ENCODE measurements around the gene EZH1. TPM values are rescaled to one million over a fixed set of nuclear protein-coding genes. Genes with fewer than 3 reads are reported as not detected.

EZH1 gene
- polyA plus RNA-seq, 1 donor from 2014 or later, result 52.5 TPM

DNA sequence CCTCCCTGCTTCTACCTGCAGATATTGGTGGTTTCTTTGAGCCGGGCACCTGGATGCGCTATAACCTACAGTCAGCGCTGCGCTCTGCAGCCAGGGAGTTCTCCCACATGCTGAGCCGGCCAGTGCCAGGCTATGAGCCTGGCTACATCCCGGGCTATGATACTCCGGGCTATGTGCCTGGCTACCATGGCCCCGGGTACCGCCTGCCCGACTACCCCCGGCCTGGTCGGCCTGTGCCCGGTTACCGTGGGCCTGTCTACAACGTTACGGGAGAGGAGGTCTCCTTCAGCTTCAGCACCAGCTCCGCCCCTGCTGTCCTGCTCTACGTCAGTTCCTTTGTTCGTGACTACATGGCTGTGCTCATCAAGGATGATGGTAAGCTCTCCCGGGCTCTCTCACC, 49.3 kb downstream of the EZH1 start:
- Histone ChIP-seq H3K27me3 (ENCODE audit: insufficient read depth, low read depth, low read length) (no peaks in the 10 kb centered on the region), H3K9me3 (ENCODE audit: low read length) (no peaks in the 10 kb centered on the region), H3K79me2 (replicated peaks; ENCODE audit: insufficient read depth, low read length) (no peaks in the 10 kb centered on the region), H3K4me2 (ENCODE audit: low read length) (no peak overlapping the region), H3K9me2 (ENCODE audit: insufficient read depth, low read length) (no peaks in the 10 kb centered on the region), H2AFZ (ENCODE audit: low read depth, low read length) (no peak overlapping the region), H3K27ac (ENCODE audit: low read length) (no peak overlapping the region), H3K36me3 (ENCODE audit: insufficient read depth, low read length) (no peaks in the 10 kb centered on the region), H4K20me1 (ENCODE audit: insufficient read depth) (no peaks in the 10 kb centered on the region), H3F3A (ENCODE audit: insufficient read depth, low read length, poor library complexity, severe bottlenecking) (no peaks in the 10 kb centered on the region), H3K4me3 (ENCODE audit: low read length) (no peak overlapping the region), H3K9ac (ENCODE audit: low read length) (no peak overlapping the region)
- no peak for TF ChIP-seq TAF1 (IDR thresholded peaks at IDR 0.05; ENCODE audit: low read depth)
- TF ChIP-seq SMC3 (conservative IDR thresholded peaks at IDR 0.05; ENCODE audit: poor library complexity), result no peak
- TF ChIP-seq MXI1 (conservative IDR thresholded peaks at IDR 0.05; ENCODE audit: poor library complexity, severe bottlenecking), result no peak
- TF ChIP-seq EP300 (conservative IDR thresholded peaks at IDR 0.05; ENCODE audit: poor library complexity, severe bottlenecking), result no peak
- TF ChIP-seq RAD21 (conservative IDR thresholded peaks at IDR 0.05), result no peak
- TF ChIP-seq, protein P1, sequence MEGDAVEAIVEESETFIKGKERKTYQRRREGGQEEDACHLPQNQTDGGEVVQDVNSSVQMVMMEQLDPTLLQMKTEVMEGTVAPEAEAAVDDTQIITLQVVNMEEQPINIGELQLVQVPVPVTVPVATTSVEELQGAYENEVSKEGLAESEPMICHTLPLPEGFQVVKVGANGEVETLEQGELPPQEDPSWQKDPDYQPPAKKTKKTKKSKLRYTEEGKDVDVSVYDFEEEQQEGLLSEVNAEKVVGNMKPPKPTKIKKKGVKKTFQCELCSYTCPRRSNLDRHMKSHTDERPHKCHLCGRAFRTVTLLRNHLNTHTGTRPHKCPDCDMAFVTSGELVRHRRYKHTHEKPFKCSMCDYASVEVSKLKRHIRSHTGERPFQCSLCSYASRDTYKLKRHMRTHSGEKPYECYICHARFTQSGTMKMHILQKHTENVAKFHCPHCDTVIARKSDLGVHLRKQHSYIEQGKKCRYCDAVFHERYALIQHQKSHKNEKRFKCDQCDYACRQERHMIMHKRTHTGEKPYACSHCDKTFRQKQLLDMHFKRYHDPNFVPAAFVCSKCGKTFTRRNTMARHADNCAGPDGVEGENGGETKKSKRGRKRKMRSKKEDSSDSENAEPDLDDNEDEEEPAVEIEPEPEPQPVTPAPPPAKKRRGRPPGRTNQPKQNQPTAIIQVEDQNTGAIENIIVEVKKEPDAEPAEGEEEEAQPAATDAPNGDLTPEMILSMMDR (IDR thresholded peaks at IDR 0.05; ENCODE audit: poor library complexity, severe bottlenecking), result no peak
- no peak for TF ChIP-seq POLR2AphosphoS5 (IDR thresholded peaks at IDR 0.05)

DNA sequence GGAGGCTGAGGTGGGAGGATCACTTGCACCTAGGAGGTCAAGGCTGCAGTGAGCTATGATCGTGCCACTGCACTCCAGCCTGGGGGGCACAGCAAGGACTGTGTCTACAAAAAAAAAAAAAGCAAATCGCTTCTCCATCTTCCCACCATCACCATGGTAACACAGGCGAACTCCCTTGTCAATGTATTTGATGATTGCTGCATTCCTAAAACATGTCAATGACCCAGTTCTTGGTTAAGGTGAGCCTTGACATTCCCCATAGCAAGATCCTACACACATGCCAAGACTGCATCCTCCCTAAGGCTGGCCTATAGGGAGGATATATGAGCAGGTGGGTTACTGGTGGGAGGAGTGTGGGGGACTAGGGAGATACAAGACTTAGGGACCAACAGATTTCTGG, 50.3 kb downstream of the EZH1 start:
- no peaks in the 10 kb centered on the region for H4K20me1 ChIP-seq (ENCODE audit: insufficient read depth)
- no peak overlapping the region for H3K4me2 ChIP-seq (ENCODE audit: low read length)
- H2AFZ ChIP-seq (ENCODE audit: low read depth, low read length), result no peak overlapping the region
- H3K9me3 ChIP-seq (ENCODE audit: low read length), result no peaks in the 10 kb centered on the region
- H3K36me3 ChIP-seq (ENCODE audit: insufficient read depth, low read length), result no peaks in the 10 kb centered on the region
- H3K4me3 ChIP-seq (ENCODE audit: low read length), result no peak overlapping the region
- no peak overlapping the region for H3K9ac ChIP-seq (ENCODE audit: low read length)
- no peaks in the 10 kb centered on the region for H3K27me3 ChIP-seq (ENCODE audit: insufficient read depth, low read depth, low read length)
- no peaks in the 10 kb centered on the region for H3K9me2 ChIP-seq (ENCODE audit: insufficient read depth, low read length)
- TF ChIP-seq POLR2AphosphoS5 (IDR thresholded peaks at IDR 0.05), result no peak
- no peak for TF ChIP-seq EZH2 (IDR thresholded peaks at IDR 0.05; ENCODE audit: borderline replicate concordance, insufficient read depth, low read length, poor library complexity, severe bottlenecking)
- TF ChIP-seq, protein P1 (IDR thresholded peaks at IDR 0.05; ENCODE audit: poor library complexity, severe bottlenecking), result no peak
- no peak for TF ChIP-seq TAF1 (IDR thresholded peaks at IDR 0.05; ENCODE audit: low read depth)
- TF ChIP-seq RAD21 (conservative IDR thresholded peaks at IDR 0.05), result no peak
- no peak for TF ChIP-seq SMC3 (conservative IDR thresholded peaks at IDR 0.05; ENCODE audit: poor library complexity)
- TF ChIP-seq EP300 (conservative IDR thresholded peaks at IDR 0.05; ENCODE audit: poor library complexity, severe bottlenecking), result no peak
- TF ChIP-seq, protein P2, sequence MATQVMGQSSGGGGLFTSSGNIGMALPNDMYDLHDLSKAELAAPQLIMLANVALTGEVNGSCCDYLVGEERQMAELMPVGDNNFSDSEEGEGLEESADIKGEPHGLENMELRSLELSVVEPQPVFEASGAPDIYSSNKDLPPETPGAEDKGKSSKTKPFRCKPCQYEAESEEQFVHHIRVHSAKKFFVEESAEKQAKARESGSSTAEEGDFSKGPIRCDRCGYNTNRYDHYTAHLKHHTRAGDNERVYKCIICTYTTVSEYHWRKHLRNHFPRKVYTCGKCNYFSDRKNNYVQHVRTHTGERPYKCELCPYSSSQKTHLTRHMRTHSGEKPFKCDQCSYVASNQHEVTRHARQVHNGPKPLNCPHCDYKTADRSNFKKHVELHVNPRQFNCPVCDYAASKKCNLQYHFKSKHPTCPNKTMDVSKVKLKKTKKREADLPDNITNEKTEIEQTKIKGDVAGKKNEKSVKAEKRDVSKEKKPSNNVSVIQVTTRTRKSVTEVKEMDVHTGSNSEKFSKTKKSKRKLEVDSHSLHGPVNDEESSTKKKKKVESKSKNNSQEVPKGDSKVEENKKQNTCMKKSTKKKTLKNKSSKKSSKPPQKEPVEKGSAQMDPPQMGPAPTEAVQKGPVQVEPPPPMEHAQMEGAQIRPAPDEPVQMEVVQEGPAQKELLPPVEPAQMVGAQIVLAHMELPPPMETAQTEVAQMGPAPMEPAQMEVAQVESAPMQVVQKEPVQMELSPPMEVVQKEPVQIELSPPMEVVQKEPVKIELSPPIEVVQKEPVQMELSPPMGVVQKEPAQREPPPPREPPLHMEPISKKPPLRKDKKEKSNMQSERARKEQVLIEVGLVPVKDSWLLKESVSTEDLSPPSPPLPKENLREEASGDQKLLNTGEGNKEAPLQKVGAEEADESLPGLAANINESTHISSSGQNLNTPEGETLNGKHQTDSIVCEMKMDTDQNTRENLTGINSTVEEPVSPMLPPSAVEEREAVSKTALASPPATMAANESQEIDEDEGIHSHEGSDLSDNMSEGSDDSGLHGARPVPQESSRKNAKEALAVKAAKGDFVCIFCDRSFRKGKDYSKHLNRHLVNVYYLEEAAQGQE (IDR thresholded peaks at IDR 0.05; ENCODE audit: borderline replicate concordance), result no peak
- TF ChIP-seq MXI1 (conservative IDR thresholded peaks at IDR 0.05; ENCODE audit: poor library complexity, severe bottlenecking), result no peak
- H3K27ac ChIP-seq (ENCODE audit: low read length), result no peak overlapping the region
- no peaks in the 10 kb centered on the region for H3F3A ChIP-seq (ENCODE audit: insufficient read depth, low read length, poor library complexity, severe bottlenecking)
- no peaks in the 10 kb centered on the region for H3K79me2 ChIP-seq (replicated peaks; ENCODE audit: insufficient read depth, low read length)
